Aorta (tissue), 5 donors: ENCODE measurements around the gene CLEC4G. TPM values are rescaled to one million over a fixed set of nuclear protein-coding genes. Genes with fewer than 3 reads are reported as not detected.

Source experiments
- ATAC-seq: fragments of 200-7000 bp; cut with Tn5 transposase; one replicate; pipeline ENCODE4 v1.9.1; 2022; ENCODE audit warnings: moderate library complexity; ENCODE audit not compliant: low FRiP score
- DNase-seq, 2 donors: peaks; one replicate each; pipeline ENCODE4 v3.0.0-alpha.2; 2020
- H3K27ac ChIP-seq, 2 donors: one replicate each; pipeline ENCODE4 v1.5.1; 2013; ENCODE audit warnings: low read length in 2 of 2, mild to moderate bottlenecking in 2 of 2, moderate library complexity in 2 of 2, control low read depth in 1 of 2, inconsistent platforms in 1 of 2, low read depth in 1 of 2
- H3K27me3 ChIP-seq, 2 donors: one replicate each; pipeline ENCODE4 v1.6.1; 2013; ENCODE audit warnings: control low read depth in 1 of 2, low read length in 1 of 2, mild to moderate bottlenecking in 1 of 2, moderate library complexity in 1 of 2; ENCODE audit not compliant: insufficient read depth in 2 of 2, control insufficient read depth in 1 of 2
- H3K36me3 ChIP-seq, 2 donors: one replicate each; pipeline ENCODE4 v1.6.1; 2013; ENCODE audit warnings: control low read depth in 1 of 2, low read length in 1 of 2, mild to moderate bottlenecking in 1 of 2; ENCODE audit not compliant: insufficient read depth in 2 of 2, control insufficient read depth in 1 of 2
- H3K4me1 ChIP-seq, 2 donors: one replicate each; pipeline ENCODE4 v1.6.1; 2013; ENCODE audit warnings: low read length in 2 of 2, control low read depth in 1 of 2, mild to moderate bottlenecking in 1 of 2, moderate library complexity in 1 of 2; ENCODE audit not compliant: insufficient read depth in 2 of 2, control insufficient read depth in 1 of 2
- H3K4me3 ChIP-seq, 2 donors: one replicate each; pipeline ENCODE4 v1.5.1; 2013; ENCODE audit warnings: low read length in 2 of 2, control low read depth in 1 of 2, mild to moderate bottlenecking in 1 of 2
- H3K9me3 ChIP-seq: one replicate; pipeline ENCODE4 v1.6.1; 2013; ENCODE audit warnings: mild to moderate bottlenecking, low read length; ENCODE audit not compliant: control insufficient read depth
- WGBS, 2 donors: extraction: QIAGEN DNeasy Blood & Tissue Kit; methylation state at CpG; one replicate each; pipeline ENCODE4 v1.1.7; 2013; 5-methylcytosine and 5-hydroxymethylcytosine counted together
- intact Hi-C, 2 donors: fragments of 100-400 bp; cut with DNase I; formaldehyde crosslinking; loops; one replicate each; pipeline versions ENCODE4 v1.14.2 to v1.15.0; 2022
- polyA plus RNA-seq, 2 donors: library from polyadenylated mRNA; stranded (reverse); fragments of 200-250 nt; gene quantifications; one replicate each; pipeline ENCODE4 v1.2.3, GENCODE V29; 2013
- total RNA-seq, 2 donors: library from RNA; stranded (reverse); fragmentation: NEBNext Ultra II Directional; extraction: Animal tissue kit (Norgen Biotek cat#: 25700); gene quantifications; one replicate each; pipeline ENCODE4 v1.2.1, GENCODE V29; 2021
- donor health status: healthy with polysubstance abuse.
- donor health status: Bipolar disorder and iron deficiency.
- donor health status: DM: no; HTN: no; CAD: no.
- donor health status: DM: no; HTN: no; CAD: no.
- donor health status: DM: yes; HTN: yes; CAD: no.

Gene CLEC4G
- total and polyA plus RNA-seq, 4 donors: 2.3 to 26.8 (median 2.8) TPM; not detected in 1

DNA sequence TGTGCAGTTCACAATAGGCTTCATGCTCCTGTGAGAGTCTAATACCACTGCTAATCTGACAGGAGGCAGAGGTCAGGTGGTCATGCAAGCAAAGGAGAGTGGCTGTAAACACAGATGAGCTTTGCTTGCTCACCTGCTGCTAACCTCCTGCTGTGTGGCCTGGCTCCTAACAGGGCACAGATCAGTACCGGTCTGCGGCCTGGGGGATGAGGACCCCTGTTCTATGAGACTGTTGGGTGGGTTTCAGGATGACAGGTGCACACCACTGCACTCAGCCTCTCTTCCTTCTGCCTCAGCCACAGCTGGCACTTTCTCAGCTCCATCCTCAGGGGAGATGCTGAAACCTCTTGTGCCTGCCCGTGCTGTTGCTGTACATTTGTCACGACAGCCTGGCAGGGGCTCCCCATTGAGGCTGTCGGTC, 9.7 kb downstream of the CLEC4G start:
- no peaks in the 10 kb centered on the region for H3K4me1 ChIP-seq
- WGBS, 2 donors: 29 to 38% methylated on average over 5 of the region's 5 CpGs
- ATAC-seq: no peak
- no peaks in the 10 kb centered on the region for H3K36me3 ChIP-seq
- H3K4me3 ChIP-seq: no peak overlapping the region
- no peaks in the 10 kb centered on the region for H3K9me3 ChIP-seq
- intact Hi-C loops: no loop called here
- no peak for DNase-seq
- H3K27ac ChIP-seq: no peak overlapping the region
- no peaks in the 10 kb centered on the region for H3K27me3 ChIP-seq

DNA sequence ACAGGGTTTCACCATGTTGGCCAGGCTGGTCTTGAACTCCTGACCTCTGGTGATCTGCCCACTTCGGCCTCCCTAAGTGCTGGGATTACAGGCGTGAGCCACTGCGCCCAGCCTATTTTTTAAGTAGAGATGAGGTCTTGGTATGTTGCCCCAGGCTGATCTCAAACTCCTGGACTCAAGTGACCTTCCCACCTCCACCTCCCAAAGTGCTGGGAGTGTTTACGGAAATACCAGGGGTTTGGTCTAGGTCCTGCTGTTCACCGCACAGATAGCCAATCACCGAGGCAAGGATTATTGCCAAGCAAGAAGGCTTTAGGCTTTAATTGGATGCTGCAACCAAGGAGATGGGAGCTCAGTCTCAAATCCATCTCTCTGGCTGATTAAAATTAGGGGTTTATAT, 11.6 kb downstream of the CLEC4G start:
- Histone ChIP-seq H3K27ac (no peak overlapping the region), H3K36me3 (no peaks in the 10 kb centered on the region), H3K9me3 (peaks cover 3% of the 10 kb centered on the region), H3K27me3 (no peaks in the 10 kb centered on the region), H3K4me3 (no peak overlapping the region), H3K4me1 (no peaks in the 10 kb centered on the region)
- DNase-seq (no peak), ATAC-seq (no peak)
- WGBS, 2 donors: 71 to 78% methylated on average over 6 of the region's 6 CpGs
- intact Hi-C loops: no loop called here

DNA sequence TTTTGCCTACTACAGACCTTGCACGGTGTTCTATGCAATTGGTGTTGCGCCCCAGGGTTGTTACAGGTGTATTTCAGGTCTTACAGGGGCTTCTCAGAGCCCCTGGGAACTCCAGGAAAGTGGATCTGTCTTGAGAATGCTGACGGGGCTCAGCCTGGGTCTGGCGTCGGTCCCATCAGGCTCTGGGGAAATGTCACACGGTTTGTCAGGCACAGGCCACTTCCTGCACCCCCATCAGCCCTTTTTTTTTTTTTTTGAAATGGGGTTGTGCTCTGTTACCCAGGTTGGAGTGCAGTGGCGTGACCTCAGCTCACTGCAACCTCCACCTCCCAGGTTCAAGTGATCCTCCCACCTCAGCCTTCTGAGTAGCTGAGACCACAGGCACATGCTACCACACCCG, 13.2 kb downstream of the CLEC4G start:
- Histone ChIP-seq H3K27me3 (no peaks in the 10 kb centered on the region), H3K4me3 (no peak overlapping the region), H3K27ac (no peak overlapping the region), H3K4me1 (no peaks in the 10 kb centered on the region), H3K9me3 (peaks cover 3% of the 10 kb centered on the region), H3K36me3 (no peaks in the 10 kb centered on the region)
- DNase-seq (no peak), ATAC-seq (no peak)
- intact Hi-C loops: no loop called here
- 42 to 54% methylated on average over 8 of the region's 8 CpGs for WGBS, 2 donors

DNA sequence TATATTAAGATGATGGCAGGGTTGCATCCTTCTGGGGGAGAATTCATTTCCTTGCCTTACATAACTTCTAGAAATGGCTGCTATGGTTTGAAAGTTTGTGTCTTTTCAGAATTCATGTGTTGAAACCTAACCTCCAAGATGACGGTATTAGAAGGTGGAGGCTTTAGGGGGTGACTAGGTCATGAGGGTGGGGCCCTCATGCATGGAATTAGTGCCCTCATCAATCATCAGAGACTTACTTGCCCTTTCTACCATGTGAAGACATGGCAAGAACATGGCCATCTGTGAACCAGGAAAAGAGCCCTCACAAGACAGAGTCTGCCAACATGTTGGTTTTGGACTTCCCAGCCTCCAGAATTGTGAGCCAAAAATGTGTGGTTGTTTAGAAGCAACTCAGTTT, 15.1 kb downstream of the CLEC4G start:
- intact Hi-C loops: no loop called here
- H3K36me3 ChIP-seq: no peaks in the 10 kb centered on the region
- H3K4me3 ChIP-seq: no peak overlapping the region
- H3K27me3 ChIP-seq: no peaks in the 10 kb centered on the region
- H3K27ac ChIP-seq: no peak overlapping the region
- 81 to 87% methylated on average over 1 of the region's 1 CpG for WGBS, 2 donors
- DNase-seq: no peak
- H3K9me3 ChIP-seq: peaks cover 3% of the 10 kb centered on the region
- ATAC-seq: no peak
- no peaks in the 10 kb centered on the region for H3K4me1 ChIP-seq

DNA sequence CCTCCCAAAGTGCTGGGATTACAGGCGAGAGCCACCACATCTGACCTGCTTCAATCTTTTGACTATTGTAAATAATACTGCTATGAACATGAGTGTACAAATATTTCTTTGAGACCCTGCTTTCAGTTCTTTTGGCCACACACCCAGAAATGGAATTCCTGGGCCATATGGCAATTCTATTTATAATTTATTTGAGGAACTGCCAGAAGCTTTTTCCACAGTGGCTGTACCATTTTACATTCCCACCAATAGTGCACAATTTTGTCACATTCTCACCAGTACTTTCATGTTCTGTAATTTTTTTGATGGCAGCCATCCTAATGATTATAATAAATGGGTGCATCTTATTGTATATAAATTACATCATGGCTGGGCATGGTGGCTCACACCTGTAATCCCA, 16.2 kb downstream of the CLEC4G start:
- H3K4me1 ChIP-seq: no peaks in the 10 kb centered on the region
- peaks cover 3% of the 10 kb centered on the region for H3K9me3 ChIP-seq
- no peaks in the 10 kb centered on the region for H3K36me3 ChIP-seq
- intact Hi-C loops: no loop called here
- DNase-seq (no peak), ATAC-seq (no peak)
- 35 to 47% methylated on average over 1 of the region's 1 CpG for WGBS, 2 donors
- H3K27me3 ChIP-seq: no peaks in the 10 kb centered on the region
- no peak overlapping the region for H3K27ac ChIP-seq
- H3K4me3 ChIP-seq: no peak overlapping the region

DNA sequence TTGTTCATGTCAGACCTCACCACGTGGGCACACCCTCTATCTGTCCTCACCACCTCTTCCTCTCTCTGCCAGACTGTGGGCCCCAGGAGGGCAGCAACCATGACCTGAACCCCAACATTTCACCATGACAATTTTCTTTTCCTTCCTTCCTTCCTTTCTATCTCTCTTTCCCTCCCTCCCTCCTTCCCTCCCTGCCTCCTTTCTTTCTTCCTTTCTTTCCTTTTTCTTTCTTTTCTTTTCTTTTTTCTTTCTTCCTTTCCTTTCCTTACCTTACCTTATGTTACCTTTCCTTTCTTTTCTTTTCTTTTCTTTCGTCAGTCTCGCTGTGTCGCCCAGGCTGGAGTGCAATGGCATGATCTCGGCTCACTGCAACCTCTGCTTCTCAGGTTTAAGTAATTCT, 21.3 kb downstream of the CLEC4G start:
- 77% methylated on average over 5 of the region's 5 CpGs for WGBS, 2 donors
- Histone ChIP-seq H3K4me1 (no peaks in the 10 kb centered on the region), H3K36me3 (no peaks in the 10 kb centered on the region), H3K27ac (no peak overlapping the region), H3K27me3 (no peaks in the 10 kb centered on the region), H3K4me3 (no peak overlapping the region), H3K9me3 (no peaks in the 10 kb centered on the region)
- ATAC-seq (no peak), DNase-seq (no peak)
- intact Hi-C loops: no loop called here

DNA sequence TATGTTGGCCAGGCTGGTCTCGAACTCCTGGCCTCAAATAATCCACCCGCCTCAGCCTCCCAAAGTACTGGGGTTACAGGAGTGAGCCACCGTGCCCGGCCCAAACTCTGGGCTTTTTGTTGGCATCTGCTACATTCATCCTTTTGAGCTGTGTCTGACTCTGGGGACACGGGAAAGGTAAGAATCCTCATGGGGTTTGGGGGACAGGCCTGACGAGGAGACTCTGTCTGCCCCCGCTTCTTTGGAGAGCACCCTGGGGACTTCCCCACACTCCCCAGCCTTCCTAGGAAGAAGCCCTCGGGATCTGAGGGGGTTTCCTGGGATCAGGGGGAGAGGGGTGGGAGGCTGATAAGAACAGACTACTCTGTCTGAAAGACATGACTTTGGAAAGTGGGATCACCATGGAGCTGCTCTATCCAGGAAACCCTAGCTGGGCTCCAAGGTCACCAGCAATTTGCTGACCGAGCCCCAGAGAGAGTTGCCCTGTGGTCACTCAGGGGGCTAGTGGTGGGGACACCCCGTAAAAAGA, 21.9 kb downstream of the CLEC4G start:
- ATAC-seq (no peak), DNase-seq (no peak)
- Histone ChIP-seq H3K36me3 (no peaks in the 10 kb centered on the region), H3K9me3 (no peaks in the 10 kb centered on the region), H3K4me3 (no peak overlapping the region), H3K27me3 (no peaks in the 10 kb centered on the region), H3K27ac (no peak overlapping the region), H3K4me1 (no peaks in the 10 kb centered on the region)
- intact Hi-C loops: no loop called here
- 71 to 72% methylated on average over 10 of the region's 10 CpGs for WGBS, 2 donors

DNA sequence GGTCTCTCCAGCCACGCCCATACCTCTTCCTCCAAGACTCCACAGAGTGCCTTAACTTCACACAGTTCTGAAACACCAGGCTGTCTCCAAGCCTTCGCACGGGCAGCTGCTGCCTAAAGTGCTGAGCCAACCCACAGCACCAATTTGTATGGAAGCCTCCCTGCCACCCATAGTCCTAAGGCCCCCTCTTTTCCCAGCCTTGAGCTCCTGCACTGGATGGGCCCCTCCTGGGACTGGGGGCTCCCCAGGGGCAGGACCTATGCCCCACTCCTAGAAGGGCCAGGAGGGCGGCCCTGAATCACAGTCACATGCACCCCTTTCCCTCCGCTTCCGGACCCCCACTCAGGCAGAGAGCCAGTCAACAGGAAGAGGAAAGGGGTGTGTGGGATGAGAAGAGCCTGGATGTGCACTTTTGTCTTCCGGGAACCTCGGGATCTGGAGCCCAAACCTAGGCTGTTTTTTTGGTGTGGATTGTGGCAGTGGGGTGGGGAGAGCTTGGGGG, 24.9 kb downstream of the CLEC4G start:
- H3K4me1 ChIP-seq: no peaks in the 10 kb centered on the region
- H3K36me3 ChIP-seq: no peaks in the 10 kb centered on the region
- intact Hi-C loops: no loop called here
- H3K9me3 ChIP-seq: no peaks in the 10 kb centered on the region
- no peak for DNase-seq
- H3K27me3 ChIP-seq: no peaks in the 10 kb centered on the region
- ATAC-seq: no peak
- no peak overlapping the region for H3K4me3 ChIP-seq
- no peak overlapping the region for H3K27ac ChIP-seq
- 51 to 64% methylated on average over 8 of the region's 8 CpGs for WGBS, 2 donors

DNA sequence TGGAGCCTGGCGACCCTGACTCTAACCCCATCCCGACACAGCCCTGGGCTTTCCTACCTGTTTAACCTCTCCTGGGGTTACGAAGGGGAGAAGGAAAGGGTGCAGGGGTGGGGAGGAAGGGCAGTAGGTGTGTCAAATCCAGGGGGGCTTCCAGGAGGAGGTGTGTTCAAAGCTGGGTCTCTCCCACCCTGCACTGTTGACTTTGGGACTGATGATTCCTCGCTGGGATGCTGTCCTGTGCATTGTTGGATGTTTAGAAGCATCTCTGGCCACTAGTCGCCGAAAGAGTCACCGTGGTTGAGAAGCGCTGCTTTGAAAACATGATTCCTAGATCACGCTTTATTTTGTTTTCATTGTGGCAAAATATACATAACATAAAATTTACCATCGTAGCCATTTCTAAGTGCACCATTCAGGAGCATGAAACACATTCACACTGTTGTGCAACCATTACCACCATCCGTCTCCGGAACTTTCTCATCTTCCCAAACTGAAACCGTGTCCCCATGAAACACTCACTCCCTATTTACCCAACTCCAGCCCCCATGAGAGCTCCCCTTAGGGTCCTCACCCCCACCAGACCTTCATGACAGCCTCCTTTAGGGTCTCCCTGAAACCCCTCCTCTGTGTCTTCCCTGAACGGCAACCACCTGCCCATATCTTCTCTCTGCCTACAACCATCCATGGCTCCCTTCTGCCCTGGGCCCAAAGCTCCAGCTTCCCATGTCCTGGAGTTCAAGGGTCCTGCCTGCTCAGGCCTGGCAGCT, 25.5 kb downstream of the CLEC4G start:
- intact Hi-C loops: no loop called here
- no peak overlapping the region for H3K27ac ChIP-seq
- DNase-seq: no peak
- H3K9me3 ChIP-seq: no peaks in the 10 kb centered on the region
- H3K4me1 ChIP-seq: no peaks in the 10 kb centered on the region
- 72 to 76% methylated on average over 14 of the region's 14 CpGs for WGBS, 2 donors
- ATAC-seq: no peak
- H3K36me3 ChIP-seq: no peaks in the 10 kb centered on the region
- no peaks in the 10 kb centered on the region for H3K27me3 ChIP-seq
- no peak overlapping the region for H3K4me3 ChIP-seq
